ENCODE results near the gene DNAJB14. TPM values are rescaled to one million over a fixed set of nuclear protein-coding genes. Genes with fewer than 3 reads are reported as not detected.

The DNAJB14 gene
- total RNA-seq, 1 experiment from 2014 or later, result 20.3 TPM

DNA sequence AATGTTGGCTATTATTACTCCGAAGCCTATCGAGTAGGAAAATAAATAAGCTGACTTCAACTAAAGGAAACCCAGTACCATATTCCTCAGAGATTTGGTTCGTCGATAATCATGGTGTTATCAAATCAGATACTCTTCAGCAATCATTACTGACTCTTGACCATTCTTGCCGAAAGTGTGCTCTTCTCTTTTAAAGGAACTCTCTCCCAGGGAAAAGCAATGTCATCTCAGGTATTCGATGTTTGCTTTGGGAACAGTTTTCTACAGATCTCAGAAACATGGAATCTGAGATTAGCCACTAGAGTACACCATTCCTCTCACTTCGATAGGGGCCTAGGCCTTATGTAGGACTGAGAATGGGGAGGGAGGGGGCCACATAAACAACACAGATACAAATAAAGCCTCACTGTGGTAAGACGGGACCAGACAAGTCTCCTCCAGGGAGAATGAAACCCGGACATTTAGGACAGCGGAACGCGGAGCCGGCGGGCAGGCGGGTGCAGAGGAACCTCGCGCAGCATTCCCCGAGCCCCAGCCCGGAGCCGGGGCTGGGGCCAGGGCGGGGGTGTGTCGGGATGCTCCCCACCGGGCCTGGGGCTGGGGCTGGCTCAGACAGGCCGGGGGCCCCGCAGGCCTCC is 581 bp downstream of the DNAJB14 start:
- DNase-seq (ENCODE audit: low read depth), result peak; percentile 23

DNA sequence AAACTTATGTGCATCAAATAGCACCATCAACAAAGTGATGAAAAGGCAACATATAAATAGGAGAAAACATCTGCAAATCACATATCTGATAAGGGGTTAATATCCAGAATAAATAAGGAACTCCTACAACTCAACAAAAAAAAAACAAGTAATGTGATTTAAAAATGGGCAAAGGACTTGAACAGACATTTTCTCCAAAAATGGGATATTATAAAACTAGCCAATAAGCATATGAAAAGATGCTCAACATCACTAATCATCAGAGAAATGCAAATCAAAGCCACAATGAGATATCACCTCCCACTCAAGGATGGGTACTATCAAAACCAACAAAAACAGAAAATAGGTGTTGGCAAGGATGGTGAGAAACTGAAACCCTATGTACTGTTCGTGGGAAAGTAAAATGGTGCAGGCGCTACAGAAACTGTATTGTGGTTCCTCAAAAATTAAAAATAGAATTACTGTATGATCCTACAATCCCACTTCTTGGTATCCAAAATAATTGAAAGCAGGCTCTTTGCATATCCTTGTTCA is 2.4 kb downstream of the DNAJB14 start:
- no peak for DNase-seq (ENCODE audit: low read depth)

DNA sequence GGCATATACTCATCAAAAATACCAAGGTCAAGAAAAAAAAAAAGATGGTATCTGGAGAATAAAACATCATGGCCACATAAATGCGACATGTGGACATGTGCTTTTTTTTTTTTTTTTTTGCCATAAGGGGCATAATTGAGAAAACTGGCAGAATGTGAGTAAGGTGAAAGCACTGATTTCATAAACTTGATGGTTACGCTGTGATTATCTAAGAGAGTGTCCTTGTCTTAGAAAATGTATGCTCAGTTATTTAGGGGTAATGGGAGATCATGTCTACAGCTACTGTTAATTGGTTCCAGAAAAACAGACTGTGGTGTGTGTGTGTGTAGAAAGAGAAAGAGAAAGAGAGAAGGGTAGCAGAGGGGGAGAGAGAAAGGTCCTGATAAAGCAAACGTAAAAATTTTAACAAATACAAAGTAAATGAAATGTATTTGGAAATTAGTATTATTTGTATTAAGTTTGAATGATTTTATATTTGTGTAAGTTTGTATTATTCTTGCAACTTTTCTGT is 8.1 kb downstream of the DNAJB14 start:
- DNase-seq (ENCODE audit: low read depth), result no peak

DNA sequence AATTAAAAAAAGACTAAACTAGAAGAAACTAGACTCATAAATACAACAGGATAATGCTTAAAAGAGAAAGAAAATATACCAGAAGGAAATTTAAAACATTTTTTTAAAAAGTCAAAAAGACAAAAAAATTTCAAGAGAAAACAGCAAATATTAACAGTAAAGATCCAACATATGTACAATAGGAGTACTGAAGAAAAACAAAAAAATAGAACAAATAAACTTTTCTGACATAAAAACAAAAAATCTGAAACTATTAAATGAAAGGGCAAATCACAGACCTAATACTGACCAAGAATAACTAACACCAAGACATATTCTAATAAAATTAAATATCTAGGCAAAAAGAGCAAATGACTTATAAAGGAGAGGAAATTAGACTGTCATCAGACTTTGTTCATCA is 11.5 kb downstream of the DNAJB14 start:
- no peak for DNase-seq (ENCODE audit: low read depth)

DNA sequence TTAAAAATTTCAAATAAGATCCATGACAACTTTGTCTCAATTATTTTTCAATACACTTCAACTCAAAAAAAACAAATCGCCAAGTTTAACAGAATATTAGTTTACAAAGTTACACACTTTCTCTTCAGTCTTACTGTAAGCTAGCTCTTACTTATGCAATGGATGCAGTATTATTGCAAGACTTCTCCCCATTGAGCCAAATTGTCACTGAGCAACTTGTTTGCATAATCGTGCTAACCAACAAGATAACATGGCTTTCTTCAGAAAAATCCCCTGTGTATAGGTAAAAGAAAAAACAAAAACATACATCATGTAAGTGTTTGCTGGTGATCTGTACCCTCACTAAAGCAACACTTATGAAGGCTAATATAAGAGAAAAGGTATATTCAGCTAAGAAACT is 18.9 kb downstream of the DNAJB14 start:
- no peak for DNase-seq (ENCODE audit: low read depth)

DNA sequence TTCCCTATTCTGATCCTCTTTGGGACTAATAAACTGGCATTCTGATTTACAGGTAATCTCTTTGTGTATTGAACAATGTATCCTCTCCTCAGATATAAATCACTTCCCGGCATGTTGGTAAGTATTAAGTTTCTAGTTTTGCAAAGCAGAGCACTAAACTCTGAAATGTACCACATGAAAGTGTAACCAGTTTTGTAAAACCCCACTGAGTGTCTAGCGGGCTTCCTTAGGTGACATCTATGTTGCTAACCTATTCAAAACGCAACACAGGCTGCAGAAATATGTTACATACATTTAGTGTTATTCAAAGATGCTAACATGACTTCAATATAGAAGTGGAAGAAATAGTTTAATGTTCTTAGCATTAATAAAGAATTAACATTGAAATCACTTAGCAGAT is 25.2 kb downstream of the DNAJB14 start:
- DNase-seq (ENCODE audit: low read depth), result no peak

DNA sequence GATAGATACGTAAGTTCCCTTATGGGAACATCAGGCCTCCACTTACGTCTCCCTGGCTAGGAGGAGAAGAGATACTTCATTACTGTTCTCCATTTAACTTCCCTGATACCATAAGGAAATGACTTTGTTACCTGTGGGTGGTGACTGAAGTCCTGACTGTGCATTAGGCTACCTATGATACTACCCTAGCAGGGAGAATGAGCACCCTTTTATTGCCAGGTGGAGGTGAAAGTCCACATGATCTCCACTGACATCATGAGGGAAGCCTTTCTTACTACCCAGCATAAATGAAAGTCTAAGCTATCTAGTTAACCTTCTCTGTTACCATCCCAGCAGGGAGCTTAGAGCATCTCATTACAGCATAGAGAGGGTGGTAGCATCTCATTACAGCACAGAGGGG is 27.8 kb downstream of the DNAJB14 start:
- no peak for DNase-seq (ENCODE audit: low read depth)

DNA sequence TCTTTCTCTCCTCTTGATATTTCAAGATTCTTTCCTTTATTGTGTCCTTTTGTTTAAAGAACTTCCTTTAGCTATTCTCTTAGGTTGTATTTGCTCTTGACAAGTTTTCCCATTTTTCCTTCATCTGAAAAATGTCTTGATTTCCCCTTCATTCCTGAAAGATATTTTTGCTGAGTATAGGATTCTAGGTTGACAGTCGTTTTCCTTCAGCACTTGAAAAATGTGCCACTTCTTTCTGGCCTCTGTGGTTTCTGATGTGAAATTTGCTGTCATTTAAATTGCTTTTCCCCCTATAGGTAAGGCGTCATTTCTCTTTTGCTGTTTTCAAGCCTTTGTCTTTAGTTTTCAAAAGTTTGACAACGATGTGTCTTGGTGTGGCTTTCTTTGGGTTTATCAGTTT is 28.8 kb downstream of the DNAJB14 start:
- DNase-seq (ENCODE audit: low read depth), result no peak

DNA sequence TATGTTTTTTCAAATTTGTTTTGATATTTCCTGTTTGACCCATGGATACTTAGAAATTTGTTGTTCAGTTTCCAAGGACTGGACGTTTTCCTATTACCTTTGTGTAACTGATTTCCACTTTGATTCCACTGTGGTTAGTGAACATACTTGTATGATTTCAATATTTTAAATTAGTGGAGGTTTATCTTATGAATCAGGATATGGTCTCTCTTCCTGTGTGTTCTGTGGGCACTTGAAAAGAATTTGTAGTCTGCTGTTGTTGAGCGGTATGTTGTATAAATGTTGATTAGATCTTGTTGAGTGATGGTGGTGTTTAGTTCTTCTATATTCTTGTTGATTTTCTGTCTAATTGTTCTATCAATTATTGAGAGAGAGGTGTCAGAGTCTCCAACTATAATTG is 31.0 kb downstream of the DNAJB14 start:
- DNase-seq (ENCODE audit: low read depth), result no peak

DNA sequence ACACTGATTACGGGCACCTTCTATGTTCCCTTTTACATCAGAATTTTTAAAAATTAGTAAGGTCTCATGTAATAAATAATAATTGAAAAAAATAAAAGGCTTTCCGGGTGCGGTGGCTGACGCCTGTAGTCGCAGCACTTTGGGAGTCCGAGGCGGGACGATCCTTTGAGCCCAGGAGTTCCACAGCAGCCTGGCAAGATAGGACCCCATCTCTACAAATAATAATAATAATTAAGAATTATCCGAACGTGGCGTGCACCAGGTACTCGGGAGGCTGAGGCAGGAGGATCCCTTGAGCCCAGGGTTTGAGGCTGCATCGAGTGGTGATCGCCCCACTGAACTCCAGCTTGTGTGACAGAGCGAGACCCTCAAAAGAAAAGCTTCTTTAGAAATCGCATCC is 51.4 kb downstream of the DNAJB14 start:
- DNase-seq (ENCODE audit: low read depth), result no peak

DNA sequence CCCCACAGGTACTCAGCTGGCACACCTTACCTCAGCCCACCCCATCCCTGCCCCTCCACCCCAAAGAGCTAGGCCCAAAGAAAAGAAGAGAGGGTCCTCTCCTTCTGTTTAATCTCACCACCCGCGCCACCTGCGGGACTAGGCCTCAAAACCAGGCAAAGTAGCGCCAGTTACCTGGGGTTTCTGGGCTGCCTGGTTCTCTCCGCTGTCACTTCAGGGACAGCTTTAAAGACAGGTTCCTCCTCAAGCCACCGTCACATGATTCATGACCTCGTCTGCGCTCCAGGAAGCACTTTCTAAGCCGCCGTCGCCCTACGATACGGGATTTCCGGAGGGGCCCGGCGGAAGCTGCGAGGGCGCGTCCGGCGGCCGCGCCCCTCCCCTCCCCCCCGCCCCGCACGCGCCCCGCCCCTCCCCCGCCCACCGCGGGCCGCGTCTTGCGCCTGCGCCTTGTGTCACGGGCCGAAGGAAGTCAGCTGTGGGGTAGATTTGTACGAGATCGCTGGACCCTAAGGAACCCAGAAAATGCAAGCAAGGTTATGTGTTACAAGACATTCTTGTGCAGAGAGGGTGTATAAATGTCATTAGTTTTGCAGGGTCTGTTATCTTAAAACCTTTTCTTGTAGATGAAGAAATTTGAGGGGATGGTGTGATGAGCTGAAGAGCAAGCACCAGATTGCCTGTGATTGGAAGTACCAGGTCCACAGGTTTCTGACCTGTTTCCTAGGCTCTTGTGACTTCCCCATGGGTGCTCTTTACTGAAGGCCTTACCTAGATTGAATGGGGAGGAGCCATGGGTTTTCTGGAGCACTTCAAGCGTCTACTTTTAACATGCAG is 52.0 kb downstream of the DNAJB14 start, which contains the start of gene LAMTOR3:
TSS of gene LAMTOR3 (minus strand) at position 267 of the 837 bp plus-strand sequence. CDS start 464 bp downstream, outside the sequence.
- DNase-seq (ENCODE audit: low read depth), result peak; percentile 84

DNA sequence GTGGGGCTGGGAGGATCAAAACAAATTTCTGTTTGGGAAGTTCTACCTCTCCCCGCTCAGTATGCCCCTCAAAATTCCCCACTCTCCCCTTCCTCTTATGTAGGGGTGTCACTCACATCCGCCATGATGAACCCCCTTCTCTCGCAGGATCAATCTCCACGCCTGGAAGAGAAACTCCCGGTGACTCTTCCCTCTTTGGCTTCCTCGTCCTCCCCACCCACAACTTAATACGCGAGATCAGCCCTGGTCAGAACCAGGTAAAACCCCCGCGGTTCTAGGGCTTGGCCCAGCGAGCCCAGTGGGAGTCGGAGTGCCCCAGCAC is 52.6 kb downstream of the DNAJB14 start:
- DNase-seq (ENCODE audit: low read depth), result no peak

DNA sequence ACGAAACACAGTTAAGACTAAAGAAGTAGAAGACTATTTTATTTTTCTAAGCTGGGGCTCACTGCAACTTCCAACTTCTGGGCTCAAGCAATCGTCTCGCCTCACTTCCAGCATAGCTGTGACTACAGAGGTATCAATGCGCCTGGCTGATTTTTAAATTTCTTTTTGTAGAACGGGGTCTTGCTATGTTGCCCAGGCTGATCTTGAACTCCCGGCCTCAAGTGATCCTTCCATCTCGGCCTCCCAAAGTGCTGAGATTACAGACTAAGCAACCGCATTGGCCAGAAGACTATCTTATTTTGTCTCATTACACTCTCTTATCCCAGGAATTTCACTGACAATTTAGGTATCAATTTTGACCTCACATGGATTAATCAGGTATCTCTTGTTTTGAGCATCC is 53.4 kb downstream of the DNAJB14 start:
- DNase-seq (ENCODE audit: low read depth), result no peak

DNA sequence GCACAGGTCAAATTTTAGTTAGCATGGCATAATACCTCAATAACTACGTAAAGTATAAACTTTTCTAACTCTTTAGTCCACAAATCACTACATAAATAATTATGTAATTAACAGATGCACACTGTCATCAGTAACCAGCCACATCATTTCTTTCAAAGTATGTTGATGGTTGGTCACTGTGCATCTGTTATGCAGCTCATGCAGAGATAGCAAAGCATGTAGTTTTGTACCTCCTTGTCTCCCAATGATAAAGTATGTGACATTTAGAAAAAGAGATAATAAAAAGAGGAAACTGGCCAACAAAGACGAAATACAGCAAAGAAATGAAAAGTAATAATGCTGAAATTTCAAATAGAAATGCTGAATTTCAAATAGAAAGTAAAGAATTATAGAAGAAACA is 55.1 kb downstream of the DNAJB14 start:
- DNase-seq (ENCODE audit: low read depth), result no peak

DNA sequence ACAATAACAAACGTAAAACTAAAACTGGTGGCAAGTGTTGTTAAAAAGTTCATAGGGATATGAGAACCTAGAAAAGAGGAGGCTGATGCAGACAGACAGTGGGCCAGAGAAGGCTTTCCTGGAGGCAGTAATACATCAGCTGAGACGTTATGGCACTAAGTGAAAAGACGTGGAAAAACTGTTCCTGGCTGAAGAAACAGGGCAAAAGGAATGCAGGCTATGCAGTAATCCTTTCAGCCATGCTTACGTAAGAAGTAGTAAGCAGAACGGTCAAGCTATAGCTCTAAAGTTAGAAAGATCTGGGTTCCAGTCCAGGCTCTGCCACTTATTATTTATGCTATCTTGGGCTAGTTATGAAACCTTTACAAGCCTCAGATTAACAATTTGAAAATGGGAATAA is 58.6 kb downstream of the DNAJB14 start:
- DNase-seq (ENCODE audit: low read depth), result no peak

DNA sequence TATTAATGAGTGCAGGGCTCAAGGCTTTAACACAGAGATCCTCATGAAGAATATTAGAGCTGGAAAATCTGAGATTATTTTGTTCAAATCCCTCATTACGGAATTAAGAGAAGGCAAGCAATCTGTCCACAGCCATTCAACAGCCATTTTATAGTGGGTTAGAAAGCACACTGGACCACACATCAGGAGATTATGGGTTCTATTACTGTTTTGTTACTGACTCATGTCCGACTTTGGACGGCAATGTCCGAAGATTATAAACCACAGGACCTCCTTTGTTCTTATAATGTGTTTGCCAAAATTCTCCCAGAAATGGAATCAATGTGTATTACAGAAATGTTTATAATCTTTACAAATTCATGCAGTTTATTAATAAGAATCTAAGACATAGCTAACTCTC is 60.3 kb downstream of the DNAJB14 start:
- peak; percentile 72 for DNase-seq (ENCODE audit: low read depth)

DNA sequence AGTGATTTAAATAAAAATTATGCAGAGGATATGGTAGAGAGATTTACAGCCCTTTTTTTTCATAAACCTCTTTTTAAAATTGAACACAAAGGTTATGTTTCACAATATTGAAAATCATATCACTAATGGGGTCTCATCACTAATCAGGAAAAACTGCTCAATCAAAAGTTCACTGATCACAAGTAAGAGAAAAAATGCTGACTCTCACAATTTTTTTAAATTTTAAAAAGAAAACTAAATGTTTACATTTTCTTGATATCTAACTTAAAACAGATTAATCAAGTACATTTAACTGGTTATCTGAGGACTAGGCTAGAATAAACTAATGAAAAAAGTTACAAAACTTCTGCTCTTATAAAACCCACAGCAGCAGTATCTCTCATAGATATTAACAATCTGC is 60.7 kb downstream of the DNAJB14 start:
- DNase-seq (ENCODE audit: low read depth), result no peak

DNA sequence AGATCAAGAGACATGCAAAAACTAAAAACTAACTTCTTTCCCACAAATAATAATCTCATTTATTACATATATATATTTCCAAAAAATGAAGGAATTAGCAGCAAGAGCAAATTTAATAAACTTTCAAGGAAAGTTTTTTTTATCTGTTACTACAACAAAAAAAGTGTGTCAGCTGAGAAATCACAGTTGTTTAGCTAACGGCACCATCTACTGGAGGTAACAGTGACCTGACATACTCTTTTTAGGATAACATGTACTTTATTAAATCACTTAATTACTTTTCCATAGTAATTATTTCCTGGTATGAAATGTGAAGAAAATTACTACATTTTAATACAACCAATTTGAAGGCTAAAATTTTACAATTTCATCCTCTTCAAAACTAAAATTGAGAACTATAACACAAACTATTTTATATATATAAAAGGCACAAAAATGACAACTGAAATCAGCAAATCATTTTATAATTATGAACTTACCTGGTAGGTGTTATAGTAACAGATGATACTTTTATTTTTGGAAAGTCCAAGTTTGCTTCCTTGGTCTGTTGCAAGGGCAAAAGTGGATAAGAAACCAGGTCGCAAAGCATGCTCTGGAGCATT is 61.3 kb downstream of the DNAJB14 start:
- DNase-seq (ENCODE audit: low read depth), result no peak

DNA sequence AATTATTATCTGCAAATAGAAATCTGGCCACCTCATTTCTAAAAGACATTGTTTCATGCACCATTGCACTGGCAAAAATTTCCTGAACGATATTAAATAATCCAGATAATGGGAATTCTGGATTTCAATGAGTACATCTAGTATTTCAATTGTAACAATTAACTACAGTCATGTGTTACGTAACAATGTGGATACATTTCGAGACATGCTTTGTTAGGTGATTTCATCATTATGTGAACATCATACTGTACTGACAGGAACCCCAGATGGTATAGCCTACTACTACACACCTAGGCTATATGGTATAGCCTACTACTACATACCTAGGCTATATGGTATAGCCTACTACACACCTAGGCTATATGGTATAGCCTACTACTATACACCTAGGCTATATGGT is 67.0 kb downstream of the DNAJB14 start:
- no peak for DNase-seq (ENCODE audit: low read depth)

DNA sequence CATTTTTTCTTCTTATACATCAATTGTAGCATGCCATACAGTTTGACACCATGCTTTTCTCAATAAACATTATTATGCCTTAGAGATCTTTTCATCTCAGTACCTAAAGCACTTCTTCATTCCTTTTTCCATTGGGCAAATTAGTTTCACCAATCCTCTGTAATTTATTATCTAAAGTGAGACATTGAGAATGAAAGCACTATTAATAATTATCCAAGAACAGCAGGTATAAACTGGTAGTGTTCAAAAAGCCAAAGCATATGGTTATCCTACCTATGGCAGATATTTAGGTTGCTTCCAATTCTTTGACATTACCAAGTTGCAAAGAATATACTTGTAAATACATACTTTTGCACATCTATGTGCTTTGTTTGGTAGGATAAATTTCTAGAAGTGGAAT is 67.8 kb downstream of the DNAJB14 start:
- DNase-seq (ENCODE audit: low read depth), result no peak

DNA sequence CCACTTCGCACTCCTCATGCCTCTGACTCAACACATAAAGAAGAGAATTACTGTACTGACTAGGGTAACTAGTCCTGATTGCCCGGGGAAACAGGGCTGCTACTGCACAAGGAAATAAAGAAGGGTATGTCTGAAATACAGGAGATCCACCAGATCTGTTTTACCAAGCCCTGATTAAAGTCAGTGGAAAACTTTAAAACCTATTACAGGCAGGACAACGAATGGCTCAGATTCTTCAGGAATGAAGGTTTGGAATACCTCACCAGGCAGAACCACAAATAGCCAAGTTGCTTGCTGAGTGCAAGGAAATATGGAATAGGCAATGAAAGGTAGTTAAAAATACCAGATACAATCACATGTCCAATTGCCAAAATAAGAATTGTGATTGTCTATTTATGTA is 69.5 kb downstream of the DNAJB14 start:
- DNase-seq (ENCODE audit: low read depth), result no peak

DNA sequence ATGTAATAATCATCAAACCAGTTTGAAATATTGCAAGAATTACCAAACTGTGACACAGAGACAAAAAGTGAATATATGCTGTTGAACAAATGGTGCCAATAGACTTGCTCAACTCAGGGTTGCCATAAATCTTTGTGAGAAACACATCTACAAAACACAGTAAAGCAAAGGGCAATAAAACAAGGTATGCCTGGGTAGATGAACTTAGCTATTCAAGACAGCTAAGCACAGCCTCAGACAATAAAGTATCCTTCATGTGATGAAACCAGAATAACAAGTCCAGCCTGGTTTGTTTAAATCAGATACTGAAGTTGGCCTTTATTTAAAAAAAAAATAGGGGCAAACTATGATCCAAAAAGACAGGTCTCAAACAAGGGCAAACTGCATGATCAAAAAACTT is 71.3 kb downstream of the DNAJB14 start:
- DNase-seq (ENCODE audit: low read depth), result no peak
